Measurements from ENCODE around the gene PGPEP1.
"Not testable (repeated sequence)": the region's sequence is repeated elsewhere in the genome, so short reads cannot be mapped to it uniquely, and the experiment has no call there.

PGPEP1 gene

GRCh38 chr19:18349524-18350128 lies 9.2 kb downstream of the PGPEP1 start:
- peak; percentile 53 for DNase-seq (ENCODE audit: low read depth, low spot score)
- no peak overlapping the region for H3K4me3 ChIP-seq (ENCODE audit: low read depth, low read length)
- in situ Hi-C loops (cut with HindIII; ENCODE audit: low sequenced_read_pairs), result no loop called here
- TF ChIP-seq CTCF (IDR thresholded peaks at IDR 0.05; ENCODE audit: low read depth, low read length), result peak; percentile 92

- no peak overlapping the region for H3K4me3 ChIP-seq (ENCODE audit: low read depth, low read length)
- in situ Hi-C loops (cut with HindIII; ENCODE audit: low sequenced_read_pairs), result no loop called here
- TF ChIP-seq CTCF (IDR thresholded peaks at IDR 0.05; ENCODE audit: low read depth, low read length), result no peak
- DNase-seq (ENCODE audit: low read depth, low spot score), result no peak
Observed at GRCh38 chr19:18350490-18350889, 10.1 kb downstream of the PGPEP1 start.

- TF ChIP-seq CTCF (IDR thresholded peaks at IDR 0.05; ENCODE audit: low read depth, low read length), result no peak
- DNase-seq (ENCODE audit: low read depth, low spot score), result no peak
- H3K4me3 ChIP-seq (ENCODE audit: low read depth, low read length), result no peak overlapping the region
- in situ Hi-C loops (cut with HindIII; ENCODE audit: low sequenced_read_pairs), result no loop called here
Observed at GRCh38 chr19:18351544-18351943, 11.1 kb downstream of the PGPEP1 start.

GRCh38 chr19:18353378-18354005 lies 13.1 kb downstream of the PGPEP1 start:
- no peak overlapping the region for H3K4me3 ChIP-seq (ENCODE audit: low read depth, low read length)
- DNase-seq (ENCODE audit: low read depth, low spot score), result no peak
- TF ChIP-seq CTCF (IDR thresholded peaks at IDR 0.05; ENCODE audit: low read depth, low read length), result no peak
- in situ Hi-C loops (cut with HindIII; ENCODE audit: low sequenced_read_pairs), result no loop called here

GRCh38 chr19:18354743-18355142 lies 14.3 kb downstream of the PGPEP1 start:
- in situ Hi-C loops (cut with HindIII; ENCODE audit: low sequenced_read_pairs); H3K4me3 ChIP-seq (ENCODE audit: low read depth, low read length); DNase-seq (ENCODE audit: low read depth, low spot score): not testable (repeated sequence)

- no peak for DNase-seq (ENCODE audit: low read depth, low spot score)
- H3K4me3 ChIP-seq (ENCODE audit: low read depth, low read length), result no peak overlapping the region
- no peak for TF ChIP-seq CTCF (IDR thresholded peaks at IDR 0.05; ENCODE audit: low read depth, low read length)
- in situ Hi-C loops (cut with HindIII; ENCODE audit: low sequenced_read_pairs), result no loop called here
Observed at GRCh38 chr19:18357041-18357440, 16.6 kb downstream of the PGPEP1 start.

- no peak for DNase-seq (ENCODE audit: low read depth, low spot score)
- in situ Hi-C loops (cut with HindIII; ENCODE audit: low sequenced_read_pairs), result no loop called here
- no peak overlapping the region for H3K4me3 ChIP-seq (ENCODE audit: low read depth, low read length)
- TF ChIP-seq CTCF (IDR thresholded peaks at IDR 0.05; ENCODE audit: low read depth, low read length), result no peak
Observed at GRCh38 chr19:18361646-18362045, 21.2 kb downstream of the PGPEP1 start.
